Measurements from ENCODE around the gene GIT2. TPM values are rescaled to one million over a fixed set of nuclear protein-coding genes. Genes with fewer than 3 reads are reported as not detected.
"Not testable (repeated sequence)": the region's sequence is repeated elsewhere in the genome, so short reads cannot be mapped to it uniquely, and the experiment has no call there.

GIT2 gene
- total RNA-seq, 1 experiment from 2014 or later: 40.0 TPM

DNA sequence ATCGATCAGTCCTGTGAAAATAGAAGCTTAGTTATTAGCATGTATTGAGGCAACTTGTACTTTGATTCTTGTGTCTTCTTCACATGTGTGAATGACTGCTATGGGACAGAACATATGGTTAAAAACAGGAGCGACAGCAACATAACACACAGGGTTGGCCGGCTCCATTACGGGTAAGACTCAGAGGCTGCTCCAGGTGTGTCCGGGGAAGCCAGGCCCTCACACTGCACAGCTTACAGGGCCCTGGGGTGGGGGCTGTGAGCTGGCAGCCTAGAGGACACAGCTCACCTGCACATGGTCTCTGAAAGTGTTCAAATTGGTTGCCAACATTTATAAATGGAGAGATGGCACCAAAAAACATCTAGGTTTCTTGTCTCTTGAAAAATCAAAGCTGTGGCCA, 65.0 kb downstream of the GIT2 start:
- POLR2A ChIA-PET: interaction anchor here (0.7 kb wide), 1 partner anchor 413 kb away, joined by 6 read pairs; no protein-coding TSS in a partner anchor
- H3K27me3 ChIP-seq (ENCODE audit: control insufficient read depth, insufficient read depth, low read length): no peaks in the 10 kb centered on the region
- TF ChIP-seq, protein P1, sequence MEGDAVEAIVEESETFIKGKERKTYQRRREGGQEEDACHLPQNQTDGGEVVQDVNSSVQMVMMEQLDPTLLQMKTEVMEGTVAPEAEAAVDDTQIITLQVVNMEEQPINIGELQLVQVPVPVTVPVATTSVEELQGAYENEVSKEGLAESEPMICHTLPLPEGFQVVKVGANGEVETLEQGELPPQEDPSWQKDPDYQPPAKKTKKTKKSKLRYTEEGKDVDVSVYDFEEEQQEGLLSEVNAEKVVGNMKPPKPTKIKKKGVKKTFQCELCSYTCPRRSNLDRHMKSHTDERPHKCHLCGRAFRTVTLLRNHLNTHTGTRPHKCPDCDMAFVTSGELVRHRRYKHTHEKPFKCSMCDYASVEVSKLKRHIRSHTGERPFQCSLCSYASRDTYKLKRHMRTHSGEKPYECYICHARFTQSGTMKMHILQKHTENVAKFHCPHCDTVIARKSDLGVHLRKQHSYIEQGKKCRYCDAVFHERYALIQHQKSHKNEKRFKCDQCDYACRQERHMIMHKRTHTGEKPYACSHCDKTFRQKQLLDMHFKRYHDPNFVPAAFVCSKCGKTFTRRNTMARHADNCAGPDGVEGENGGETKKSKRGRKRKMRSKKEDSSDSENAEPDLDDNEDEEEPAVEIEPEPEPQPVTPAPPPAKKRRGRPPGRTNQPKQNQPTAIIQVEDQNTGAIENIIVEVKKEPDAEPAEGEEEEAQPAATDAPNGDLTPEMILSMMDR (IDR thresholded peaks at IDR 0.05): no peak
- TF ChIP-seq, protein P2, sequence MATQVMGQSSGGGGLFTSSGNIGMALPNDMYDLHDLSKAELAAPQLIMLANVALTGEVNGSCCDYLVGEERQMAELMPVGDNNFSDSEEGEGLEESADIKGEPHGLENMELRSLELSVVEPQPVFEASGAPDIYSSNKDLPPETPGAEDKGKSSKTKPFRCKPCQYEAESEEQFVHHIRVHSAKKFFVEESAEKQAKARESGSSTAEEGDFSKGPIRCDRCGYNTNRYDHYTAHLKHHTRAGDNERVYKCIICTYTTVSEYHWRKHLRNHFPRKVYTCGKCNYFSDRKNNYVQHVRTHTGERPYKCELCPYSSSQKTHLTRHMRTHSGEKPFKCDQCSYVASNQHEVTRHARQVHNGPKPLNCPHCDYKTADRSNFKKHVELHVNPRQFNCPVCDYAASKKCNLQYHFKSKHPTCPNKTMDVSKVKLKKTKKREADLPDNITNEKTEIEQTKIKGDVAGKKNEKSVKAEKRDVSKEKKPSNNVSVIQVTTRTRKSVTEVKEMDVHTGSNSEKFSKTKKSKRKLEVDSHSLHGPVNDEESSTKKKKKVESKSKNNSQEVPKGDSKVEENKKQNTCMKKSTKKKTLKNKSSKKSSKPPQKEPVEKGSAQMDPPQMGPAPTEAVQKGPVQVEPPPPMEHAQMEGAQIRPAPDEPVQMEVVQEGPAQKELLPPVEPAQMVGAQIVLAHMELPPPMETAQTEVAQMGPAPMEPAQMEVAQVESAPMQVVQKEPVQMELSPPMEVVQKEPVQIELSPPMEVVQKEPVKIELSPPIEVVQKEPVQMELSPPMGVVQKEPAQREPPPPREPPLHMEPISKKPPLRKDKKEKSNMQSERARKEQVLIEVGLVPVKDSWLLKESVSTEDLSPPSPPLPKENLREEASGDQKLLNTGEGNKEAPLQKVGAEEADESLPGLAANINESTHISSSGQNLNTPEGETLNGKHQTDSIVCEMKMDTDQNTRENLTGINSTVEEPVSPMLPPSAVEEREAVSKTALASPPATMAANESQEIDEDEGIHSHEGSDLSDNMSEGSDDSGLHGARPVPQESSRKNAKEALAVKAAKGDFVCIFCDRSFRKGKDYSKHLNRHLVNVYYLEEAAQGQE (IDR thresholded peaks at IDR 0.05; ENCODE audit: insufficient read depth in 1 of 2, low read depth in 2 of 2, low read length in 1 of 2): no peak
- no peak for TF ChIP-seq TCF7L2 (IDR thresholded peaks at IDR 0.05; ENCODE audit: low read depth, low read length)
- DNase-seq (ENCODE audit: low read depth, low spot score) (no peak), ATAC-seq (no peak)
- H3K36me3 ChIP-seq (ENCODE audit: control insufficient read depth, insufficient read depth, low read length): peaks cover 10% of the 10 kb centered on the region
- BruUV-seq (replicated peaks): no TSS peak
- H3K9me3 ChIP-seq (ENCODE audit: control insufficient read depth, insufficient read depth, low read depth, low read length): no peaks in the 10 kb centered on the region
- no peak overlapping the region for H3K4me3 ChIP-seq (ENCODE audit: low read depth in 2 of 2, low read length in 2 of 2)
- CTCF ChIA-PET: interaction anchor here (0.6 kb wide), 1 partner anchor 82 kb away, joined by 3 read pairs; no protein-coding TSS in a partner anchor
- no peak overlapping the region for H3K27ac ChIP-seq (ENCODE audit: low read length)
- no peaks in the 10 kb centered on the region for H3K4me1 ChIP-seq (ENCODE audit: control insufficient read depth, insufficient read depth, low read length)
- intact Hi-C loops (cut with micrococcal nuclease; ENCODE audit: unreplicated experiment): no loop called here
- in situ Hi-C loops (cut with HindIII; ENCODE audit: low pct_unique_long_range_greater_than_20kb, low sequenced_read_pairs): no loop called here

DNA sequence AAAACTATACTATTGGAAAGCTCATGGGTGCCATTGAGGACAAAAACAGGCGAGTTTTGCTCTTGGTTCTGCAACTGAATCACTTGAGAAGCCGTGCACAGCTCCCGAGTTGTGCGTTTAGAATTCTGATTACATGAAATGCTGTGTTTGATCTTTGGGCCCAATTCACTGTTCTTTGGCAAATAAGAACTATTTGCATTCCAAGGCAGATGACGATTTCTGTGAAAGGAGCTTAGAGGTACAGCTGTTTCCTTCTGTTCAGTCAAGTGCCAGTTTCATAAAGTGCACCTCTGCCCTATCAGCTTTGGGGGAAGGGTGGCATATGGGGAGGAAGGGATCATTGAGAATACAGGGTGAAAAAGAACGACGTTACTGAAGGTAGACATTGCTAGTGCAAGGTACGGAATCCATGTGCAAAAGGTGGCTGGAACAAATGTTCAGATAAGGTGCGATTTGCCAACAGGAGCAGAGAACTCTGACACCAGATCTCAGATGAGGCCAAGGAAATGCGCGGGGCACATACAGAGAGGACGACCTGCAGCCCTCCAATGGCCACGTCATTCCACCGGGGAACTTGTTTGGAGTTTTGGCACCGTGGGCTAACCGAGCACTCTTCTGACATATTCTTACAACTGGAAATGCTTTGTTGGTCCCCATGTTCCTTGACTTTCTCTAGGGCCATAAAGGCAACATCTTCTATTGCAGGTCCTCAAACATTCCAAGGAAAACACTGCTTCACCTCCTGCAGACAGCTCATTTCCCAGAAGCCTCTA, 66.0 kb downstream of the GIT2 start:
- Histone ChIP-seq H3K4me1 (ENCODE audit: control insufficient read depth, insufficient read depth, low read length) (no peaks in the 10 kb centered on the region), H3K9me3 (ENCODE audit: control insufficient read depth, insufficient read depth, low read depth, low read length) (no peaks in the 10 kb centered on the region), H3K27me3 (ENCODE audit: control insufficient read depth, insufficient read depth, low read length) (no peaks in the 10 kb centered on the region), H3K36me3 (ENCODE audit: control insufficient read depth, insufficient read depth, low read length) (peaks cover 10% of the 10 kb centered on the region), H3K27ac (ENCODE audit: low read length) (no peak overlapping the region), H3K4me3 (ENCODE audit: low read depth in 2 of 2, low read length in 2 of 2) (no peak overlapping the region)
- DNase-seq (ENCODE audit: low read depth, low spot score): no peak
- ChIA-PET POLR2A (interaction anchor here (0.7 kb wide), 1 partner anchor 412 kb away, joined by 6 read pairs; no protein-coding TSS in a partner anchor), CTCF (no interaction called here)
- ATAC-seq: no peak
- TF ChIP-seq TCF7L2 (IDR thresholded peaks at IDR 0.05; ENCODE audit: low read depth, low read length): no peak
- TF ChIP-seq POLR2AphosphoS5 (IDR thresholded peaks at IDR 0.05; ENCODE audit: low read depth, low read length): no peak
- TF ChIP-seq, protein P1 (IDR thresholded peaks at IDR 0.05): no peak
- TF ChIP-seq, protein P2 (IDR thresholded peaks at IDR 0.05; ENCODE audit: insufficient read depth in 1 of 2, low read depth in 2 of 2, low read length in 1 of 2): no peak
- no peak for TF ChIP-seq SIN3A (IDR thresholded peaks at IDR 0.05; ENCODE audit: borderline replicate concordance, insufficient read depth, low read depth, low read length)
- BruUV-seq (replicated peaks): no TSS peak
- in situ Hi-C loops (cut with HindIII; ENCODE audit: low pct_unique_long_range_greater_than_20kb, low sequenced_read_pairs) (no loop called here), intact Hi-C loops (cut with micrococcal nuclease; ENCODE audit: unreplicated experiment) (no loop called here)

DNA sequence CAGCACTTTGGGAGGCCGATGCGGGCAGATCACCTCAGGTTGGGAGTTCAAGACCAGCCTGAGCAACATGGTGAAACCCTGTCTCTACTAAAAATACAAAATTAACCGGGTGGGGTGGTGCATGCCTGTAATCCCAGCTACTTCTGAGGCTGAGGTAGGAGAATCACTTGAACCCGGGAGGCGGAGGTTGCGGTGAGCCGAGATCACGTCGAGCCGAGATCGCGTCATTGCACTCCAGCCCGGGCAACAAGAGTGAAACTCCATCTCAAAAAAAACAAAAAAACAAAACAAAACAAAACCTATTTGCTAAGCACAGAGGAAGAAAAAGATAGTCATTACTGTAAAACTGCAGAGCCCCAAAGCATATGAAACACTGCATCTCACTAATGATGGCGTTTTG, 66.8 kb downstream of the GIT2 start:
- BruUV-seq (replicated peaks); in situ Hi-C loops (cut with HindIII; ENCODE audit: low pct_unique_long_range_greater_than_20kb, low sequenced_read_pairs); H3K4me3 ChIP-seq (ENCODE audit: low read depth in 2 of 2, low read length in 2 of 2); ATAC-seq; H3K4me1 ChIP-seq (ENCODE audit: control insufficient read depth, insufficient read depth, low read length); H3K27me3 ChIP-seq (ENCODE audit: control insufficient read depth, insufficient read depth, low read length); POLR2A ChIA-PET; H3K27ac ChIP-seq (ENCODE audit: low read length); H3K36me3 ChIP-seq (ENCODE audit: control insufficient read depth, insufficient read depth, low read length); H3K9me3 ChIP-seq (ENCODE audit: control insufficient read depth, insufficient read depth, low read depth, low read length); DNase-seq (ENCODE audit: low read depth, low spot score): not testable (repeated sequence)
- CTCF ChIA-PET: interaction anchor here (0.8 kb wide), 1 partner anchor 41 kb away, joined by 3 read pairs; no protein-coding TSS in a partner anchor
- intact Hi-C loops (cut with micrococcal nuclease; ENCODE audit: unreplicated experiment): loop anchor here (10.0 kb wide), 1 partner anchor 75 kb away; no protein-coding TSS in a partner anchor

Measured in Panc1 (cell line).